Hematopoietic multipotent progenitor cell treated with erythropoietin and hydrocortisone succinate and interleukin-3 and kit ligand, for 4 days (in vitro differentiated cells): ENCODE data around the gene MED9.
A peak's percentile ranks its signal among the peaks of the same experiment; 100 is the strongest.

ENCODE experiments used
- DNase-seq: peaks from one replicate; pipeline ENCODE4 v3.0.0-alpha.2; 2015

Gene MED9

GRCh38 chr17:17492085-17492484 is 15.3 kb downstream of the MED9 start:
- DNase-seq, result no peak

- DNase-seq, result no peak
Measured at GRCh38 chr17:17492571-17492970, 15.8 kb downstream of the MED9 start.

GRCh38 chr17:17493249-17493985 is 16.6 kb downstream of the MED9 start:
- DNase-seq, result peak; percentile 54

- DNase-seq, result no peak
Measured at GRCh38 chr17:17493986-17494466, 17.2 kb downstream of the MED9 start.

DNA sequence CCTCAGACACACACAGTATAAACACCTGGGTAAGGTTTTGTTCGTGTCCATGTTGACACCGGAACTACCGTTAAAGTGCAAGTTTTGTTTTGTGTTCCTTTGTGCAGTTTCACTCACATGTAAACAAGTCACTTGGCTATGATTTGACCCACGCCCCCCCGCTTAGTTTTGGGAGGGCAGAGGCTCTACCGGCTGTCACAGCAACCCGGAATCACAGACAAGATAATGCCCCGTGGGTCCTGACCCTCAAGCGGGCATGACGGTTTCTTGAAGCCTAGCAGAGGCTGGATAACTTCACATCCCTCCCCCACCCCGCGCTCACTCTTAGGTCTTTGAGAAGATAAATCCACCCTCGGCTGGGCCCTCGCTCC is 17.7 kb downstream of the MED9 start:
- DNase-seq, result peak; percentile 24

DNA sequence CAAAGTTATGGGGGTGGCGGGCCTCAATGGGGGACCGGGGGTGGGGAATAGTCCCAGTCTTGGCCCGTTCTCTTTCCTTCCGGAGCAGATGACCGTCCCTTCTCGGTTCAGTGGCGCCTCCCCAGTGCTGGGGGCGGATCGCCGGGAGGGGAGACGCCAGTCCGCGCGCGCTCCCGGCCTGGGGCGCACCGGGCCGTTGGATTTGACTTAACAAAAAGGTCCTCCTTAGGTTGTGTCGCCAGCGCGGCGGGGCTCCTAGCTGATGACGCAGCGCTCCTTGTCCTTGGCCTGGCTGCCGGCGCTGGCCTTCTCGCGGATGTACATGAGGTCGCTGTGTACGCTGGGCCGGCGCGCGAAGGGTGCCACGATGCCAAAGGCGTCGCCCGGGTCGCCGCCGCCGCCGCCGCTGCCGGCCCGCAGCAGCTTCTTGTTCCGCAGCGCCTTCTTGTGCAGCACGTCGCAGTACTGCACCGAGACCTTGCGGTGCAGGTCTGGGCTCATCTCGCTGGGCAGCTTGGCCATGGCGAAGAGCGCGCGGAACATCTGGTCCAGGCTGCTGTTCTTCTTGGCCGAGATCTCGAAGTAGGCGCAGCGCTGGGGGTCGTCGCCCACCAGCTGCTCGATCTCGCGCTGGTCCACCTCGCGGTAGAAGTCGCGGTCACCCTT is 18.2 kb downstream of the MED9 start:
- peak; percentile 71 for DNase-seq

GRCh38 chr17:17495536-17496188 is 18.9 kb downstream of the MED9 start:
- DNase-seq, result peak; percentile 48

DNA sequence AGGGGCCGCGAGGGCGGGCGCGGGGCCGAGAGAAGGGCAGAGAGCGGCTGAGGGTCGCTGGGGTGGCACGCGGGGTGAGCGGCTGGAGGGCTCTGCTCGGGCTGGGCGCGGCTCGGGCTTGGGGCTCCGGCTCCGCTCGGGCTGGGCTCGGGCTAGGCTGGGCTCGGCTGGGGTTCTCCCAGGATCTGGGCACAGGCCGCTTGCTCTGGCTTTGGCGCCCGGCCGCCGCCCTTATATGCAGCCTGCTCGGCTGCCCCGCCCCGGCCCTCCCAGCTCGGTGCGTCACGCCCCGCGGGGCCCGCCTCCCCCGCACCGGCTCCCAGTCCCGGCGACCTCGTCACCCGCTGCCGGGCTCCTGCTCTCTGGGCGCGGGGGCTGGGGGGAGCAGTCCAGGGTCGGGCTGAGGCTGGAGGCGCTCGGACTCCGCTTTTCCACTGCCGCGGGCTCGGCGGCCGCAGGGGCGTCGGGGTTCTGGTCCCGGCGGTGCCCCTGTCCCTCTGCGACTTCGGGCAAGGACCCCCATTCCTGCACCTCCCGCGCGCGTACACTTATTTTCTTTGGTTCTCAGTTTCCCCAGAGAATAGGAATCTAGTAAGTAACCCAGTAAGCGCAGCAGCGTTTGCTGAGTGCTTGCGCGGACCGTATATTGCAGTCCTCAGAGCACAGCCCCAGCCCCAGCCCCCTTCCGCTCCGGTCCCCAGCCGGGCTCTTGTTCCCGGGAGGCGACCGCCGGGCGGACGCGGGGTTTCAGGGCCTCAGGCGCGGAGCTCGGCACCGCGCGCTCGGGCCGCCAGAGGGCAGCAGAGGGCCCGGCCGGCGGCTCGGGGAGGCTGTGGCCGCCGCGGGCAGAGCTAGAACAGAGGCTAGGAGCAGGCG is 19.6 kb downstream of the MED9 start, which contains the start of gene RASD1:
RASD1 (minus strand) TSS at position 207 of the 876 bp plus-strand sequence. CDS start 214 bp downstream, outside the sequence.
- DNase-seq, result peak; percentile 90

- DNase-seq, result no peak
Measured at GRCh38 chr17:17497065-17497844, 20.5 kb downstream of the MED9 start.

- no peak for DNase-seq
Measured at GRCh38 chr17:17497845-17498520, 21.2 kb downstream of the MED9 start.

GRCh38 chr17:17498606-17499301 is 22.0 kb downstream of the MED9 start:
- no peak for DNase-seq

GRCh38 chr17:17499402-17500145 is 22.8 kb downstream of the MED9 start:
- no peak for DNase-seq

DNA sequence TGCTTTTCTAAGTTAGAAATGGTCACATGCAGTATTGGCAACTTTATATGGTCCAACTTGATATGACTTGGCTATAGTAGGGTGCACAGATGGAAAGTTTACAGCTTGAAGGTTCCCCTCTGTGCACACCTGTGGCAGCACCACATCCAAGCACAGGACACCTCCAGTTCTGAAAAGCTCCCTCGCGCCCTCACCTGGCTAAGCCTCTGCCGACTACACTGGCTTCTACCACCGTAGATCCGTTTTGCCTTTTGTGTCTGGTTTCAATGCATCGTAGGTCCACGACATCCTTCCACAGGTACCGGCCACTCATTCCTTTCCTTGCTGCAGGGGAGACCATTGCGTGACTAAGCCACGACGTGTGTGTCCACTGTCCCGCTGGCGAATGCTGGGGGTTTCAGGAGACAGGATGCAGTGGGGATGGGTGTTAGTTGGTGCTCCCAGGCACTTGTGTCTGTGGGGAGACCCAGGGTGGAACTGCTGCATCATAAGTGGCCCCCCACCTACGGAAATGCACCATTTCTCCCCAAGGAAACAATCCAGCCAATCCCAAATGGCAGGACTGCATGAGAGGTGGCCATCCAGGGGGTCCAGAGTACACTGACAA is 24.3 kb downstream of the MED9 start:
- DNase-seq, result peak; percentile 25

DNA sequence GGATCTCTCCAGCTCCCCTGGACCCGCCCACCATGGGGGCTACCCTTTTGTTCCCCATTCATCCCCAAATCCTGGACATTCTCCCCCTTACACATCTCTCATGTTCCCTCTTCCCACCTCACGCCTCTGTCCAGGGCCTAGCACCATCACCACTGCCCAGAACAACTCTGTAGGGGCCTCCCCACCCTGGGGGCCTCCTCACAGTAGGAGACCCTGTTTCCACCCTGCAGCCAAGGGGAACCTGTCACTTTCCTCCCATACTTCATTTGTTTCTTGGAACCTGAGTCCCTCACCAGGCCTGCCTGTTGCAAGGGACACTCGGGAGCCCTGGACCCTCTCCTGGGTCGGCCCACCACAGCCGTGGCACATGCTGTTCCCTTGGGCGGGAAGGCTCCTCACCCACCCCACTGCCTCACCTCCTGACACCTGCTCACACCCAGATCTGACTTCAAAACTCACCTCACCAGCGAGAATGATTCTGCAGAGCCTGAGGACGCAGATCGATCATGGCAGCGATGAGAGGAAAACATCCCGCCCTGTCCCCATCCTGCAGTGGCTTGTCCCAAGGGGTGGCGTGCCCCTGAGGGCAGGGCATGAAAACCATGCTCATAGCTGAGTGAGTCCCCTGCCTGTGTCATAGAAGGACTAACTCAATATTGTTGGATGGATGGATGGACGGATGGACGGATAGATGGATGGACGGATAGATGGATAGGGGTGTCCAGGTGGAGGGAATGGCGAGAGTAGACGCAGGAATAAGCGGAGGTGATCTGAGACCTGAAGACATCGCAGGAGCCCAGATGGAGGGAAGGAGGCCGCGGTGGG is 26.2 kb downstream of the MED9 start:
- DNase-seq, result no peak

DNA sequence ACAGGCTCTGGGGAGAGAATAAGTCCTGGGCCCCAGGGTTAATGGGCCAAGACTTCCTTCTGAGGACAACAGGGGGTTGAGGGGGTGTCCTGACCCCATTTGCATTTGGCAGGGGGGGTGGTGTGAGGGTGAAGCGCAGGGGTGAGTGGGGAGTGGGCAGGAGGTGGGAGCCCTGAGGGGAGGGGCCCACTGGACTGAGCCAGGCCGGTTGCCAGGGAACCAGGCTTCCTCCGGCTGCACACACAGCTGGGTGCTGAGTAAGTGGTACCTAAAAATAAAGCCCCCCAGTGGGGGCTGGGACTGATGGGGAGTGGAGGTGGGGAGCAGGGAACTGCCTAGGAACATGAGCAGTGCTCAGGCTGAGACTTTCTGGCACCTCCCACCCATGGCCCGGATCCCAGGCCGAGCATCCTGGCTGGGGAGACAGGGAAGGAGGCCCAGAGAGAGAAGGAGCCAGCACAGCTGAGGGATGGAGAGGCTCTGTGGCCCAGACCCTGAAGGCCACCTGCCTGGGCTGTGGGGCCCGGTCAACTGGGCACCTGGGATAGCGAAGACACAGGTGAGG is 26.8 kb downstream of the MED9 start:
- no peak for DNase-seq

DNA sequence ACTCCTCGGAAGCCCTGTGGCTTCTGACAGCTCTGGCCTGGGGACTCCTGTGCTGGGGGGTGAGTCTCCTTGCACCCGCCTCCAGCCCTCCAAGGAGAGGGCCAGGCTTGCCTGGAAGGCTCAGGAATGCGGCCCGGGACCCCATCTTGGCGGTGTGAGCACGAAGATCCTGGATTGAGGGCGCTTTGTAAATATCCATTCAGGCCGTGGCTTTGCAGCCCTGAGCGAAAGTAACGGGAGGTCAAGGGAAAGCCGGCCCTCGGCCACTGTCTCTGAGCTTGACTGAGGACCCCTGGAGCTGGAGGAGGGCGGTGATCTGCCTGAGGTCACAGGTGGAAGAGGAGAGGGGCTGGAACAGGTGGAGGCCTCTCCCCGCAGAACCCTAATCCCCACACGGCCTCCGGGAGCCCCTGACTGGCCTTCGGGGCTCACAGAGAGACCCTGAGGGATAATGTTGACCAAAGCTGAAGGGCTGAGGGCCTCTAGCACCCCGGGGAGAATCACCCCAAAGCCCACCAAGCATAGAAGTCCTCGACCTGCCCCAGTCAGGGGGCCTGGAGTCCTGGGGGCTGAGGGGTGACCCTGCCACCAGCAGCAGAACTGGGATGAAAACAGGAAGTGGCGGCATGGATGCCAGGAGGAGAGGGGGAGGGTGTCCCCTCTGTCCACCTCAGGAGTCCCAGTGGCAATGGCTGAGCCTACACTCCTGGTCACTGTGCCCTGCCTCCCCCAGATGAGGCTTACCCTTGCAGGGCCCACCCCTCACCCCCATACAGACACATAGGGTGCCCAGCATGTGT is 27.7 kb downstream of the MED9 start:
- DNase-seq, result no peak

DNA sequence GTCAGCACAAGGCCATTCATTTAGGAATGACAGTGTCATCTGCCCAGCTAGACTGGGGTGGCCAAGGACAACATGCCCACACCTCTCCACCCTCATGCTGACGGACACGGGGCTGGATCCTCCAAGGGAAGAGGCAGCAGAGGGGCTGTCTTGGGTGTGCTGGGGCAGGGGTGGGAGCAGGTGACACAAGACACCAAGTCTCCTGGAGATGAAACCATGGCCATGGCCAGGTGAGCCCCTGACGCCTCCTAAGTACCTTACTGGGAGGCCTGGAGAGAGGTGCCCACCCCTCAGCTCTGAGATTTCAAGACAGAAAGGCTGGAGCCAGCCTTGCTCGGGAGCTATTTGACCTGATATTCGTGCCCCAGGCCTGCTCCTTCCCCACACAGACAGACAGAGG is 28.4 kb downstream of the MED9 start:
- no peak for DNase-seq
